Astrocyte (in vitro differentiated cells and primary cell): ENCODE data around the gene CTNNAL1. TPM values are rescaled to one million over a fixed set of nuclear protein-coding genes. Genes with fewer than 3 reads are reported as not detected.

ENCODE experiments used
- DNase-seq: peaks from one replicate; pipeline ENCODE4 v3.0.0-alpha.2; 2010; ENCODE audit warnings: low read depth
- FAIRE-seq: peaks from 2 replicates; lab custom pipeline; 2011; peaks lifted over from hg19 to GRCh38; lab: Jason Lieb, UNC
- H2AFZ ChIP-seq: 2 replicates; pipeline ENCODE4 v1.6.0; 2012; ENCODE audit warnings: low read depth, low read length, inconsistent platforms
- H3K27ac ChIP-seq: 2 replicates; pipeline ENCODE4 v1.5.1; 2011; ENCODE audit warnings: low read depth, low read length, inconsistent platforms
- H3K27me3 ChIP-seq: 2 replicates; pipeline ENCODE4 v1.6.0; 2011; ENCODE audit warnings: low read length, inconsistent platforms; ENCODE audit not compliant: insufficient read depth
- H3K36me3 ChIP-seq: 2 replicates; pipeline ENCODE4 v1.5.1; 2011; ENCODE audit warnings: low read length, inconsistent platforms; ENCODE audit not compliant: insufficient read depth
- H3K4me1 ChIP-seq: 2 replicates; pipeline ENCODE4 v1.5.1; 2011; ENCODE audit warnings: low read length, inconsistent platforms; ENCODE audit not compliant: insufficient read depth
- H3K4me2 ChIP-seq: 2 replicates; pipeline ENCODE4 v1.6.0; 2012; ENCODE audit warnings: low read length, inconsistent platforms
- H3K4me3 ChIP-seq: 2 replicates; pipeline ENCODE4 v1.5.1; 2011; ENCODE audit warnings: low read depth, mild to moderate bottlenecking, low read length, inconsistent platforms; ENCODE audit not compliant: insufficient read depth
- H3K79me2 ChIP-seq: 2 replicates; pipeline ENCODE4 v1.6.0; 2012; ENCODE audit warnings: mild to moderate bottlenecking, low read length, inconsistent platforms; ENCODE audit not compliant: insufficient read depth
- H3K9ac ChIP-seq: 2 replicates; pipeline ENCODE4 v1.6.0; 2012; ENCODE audit warnings: mild to moderate bottlenecking, low read length, inconsistent platforms
- H3K9me3 ChIP-seq: 2 replicates; pipeline ENCODE4 v1.5.1; 2012; ENCODE audit warnings: low read depth, mild to moderate bottlenecking, low read length, inconsistent platforms; ENCODE audit not compliant: insufficient read depth
- H4K20me1 ChIP-seq: 2 replicates; pipeline ENCODE4 v1.6.0; 2012; ENCODE audit warnings: low read length, inconsistent platforms; ENCODE audit not compliant: insufficient read depth
- H3K27ac Mint-ChIP-seq: one replicate; pipeline ENCODE4 v1.8.0; 2021; ENCODE audit warnings: mild to moderate bottlenecking, mixed read lengths; ENCODE audit not compliant: unreplicated experiment
- H3K27me3 Mint-ChIP-seq: one replicate; pipeline ENCODE4 v1.8.0; 2021; ENCODE audit warnings: low read depth, mixed read lengths; ENCODE audit not compliant: unreplicated experiment
- H3K36me3 Mint-ChIP-seq: one replicate; pipeline ENCODE4 v1.8.0; 2021; ENCODE audit warnings: low read depth, mixed read lengths; ENCODE audit not compliant: unreplicated experiment
- H3K4me1 Mint-ChIP-seq: one replicate; pipeline ENCODE4 v1.8.0; 2021; ENCODE audit warnings: low read depth, mixed read lengths; ENCODE audit not compliant: unreplicated experiment
- H3K4me3 Mint-ChIP-seq: one replicate; pipeline ENCODE4 v1.8.0; 2021; ENCODE audit warnings: mild to moderate bottlenecking, moderate library complexity, mixed read lengths; ENCODE audit not compliant: unreplicated experiment
- H3K9me3 Mint-ChIP-seq: one replicate; pipeline ENCODE4 v1.8.0; 2021; ENCODE audit warnings: mild to moderate bottlenecking, mixed read lengths; ENCODE audit not compliant: unreplicated experiment
- EZH2 ChIP-seq: IDR thresholded peaks from 2 replicates; pipeline ENCODE4 v1.6.1; 2012; ENCODE audit warnings: mild to moderate bottlenecking, low read length, inconsistent platforms; ENCODE audit not compliant: insufficient read depth
- total RNA-seq: library from RNA; stranded (reverse); gene quantifications from 2 replicates; pipeline ENCODE4 v1.2.1, GENCODE V29; 2021
- TF ChIP-seq, protein P1 (sequence below): IDR thresholded peaks from 2 replicates; pipeline ENCODE4 v1.5.1; 2011; ENCODE audit warnings: low read depth, mild to moderate bottlenecking, inconsistent platforms, low read length, moderate library complexity; ENCODE audit not compliant: insufficient read depth

Gene CTNNAL1
- total RNA-seq, 1 donor from 2014 or later = 35.1 TPM

DNA sequence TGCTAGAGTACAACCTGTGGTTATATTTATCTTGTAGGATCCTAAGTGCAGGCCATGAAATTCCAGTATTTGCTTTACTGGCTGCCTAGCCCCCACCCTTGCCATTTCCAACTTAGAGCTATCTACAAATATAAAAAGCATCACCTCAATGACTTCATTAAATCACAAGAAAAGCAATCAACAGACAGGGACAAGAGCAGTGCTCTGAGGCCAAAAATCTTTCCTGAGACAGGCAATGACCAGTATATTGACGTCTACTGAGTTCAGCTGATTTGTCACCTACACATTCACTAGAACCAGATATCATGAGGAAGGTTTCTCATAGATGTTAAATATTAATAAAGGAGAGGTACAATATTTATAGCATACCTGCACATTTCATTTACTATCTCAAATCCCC lies 38.4 kb upstream of the CTNNAL1 start:
- H2AFZ ChIP-seq = no peak overlapping the region
- no peaks in the 10 kb centered on the region for H3K9me3 ChIP-seq
- H3K9ac ChIP-seq = no peak overlapping the region
- peaks cover 29% of the 10 kb centered on the region for H3K36me3 Mint-ChIP-seq
- H3K4me1 Mint-ChIP-seq = peaks cover 8% of the 10 kb centered on the region
- FAIRE-seq (no peak), DNase-seq (no peak)
- no peaks in the 10 kb centered on the region for H3K9me3 Mint-ChIP-seq
- no peak overlapping the region for H3K4me3 Mint-ChIP-seq
- H3K36me3 ChIP-seq = peaks cover 38% of the 10 kb centered on the region
- peaks cover 5% of the 10 kb centered on the region for H3K4me1 ChIP-seq
- H3K27ac Mint-ChIP-seq = no peak overlapping the region
- no peaks in the 10 kb centered on the region for H3K27me3 ChIP-seq
- no peaks in the 10 kb centered on the region for H4K20me1 ChIP-seq
- H3K4me3 ChIP-seq = no peak overlapping the region
- no peaks in the 10 kb centered on the region for H3K27me3 Mint-ChIP-seq
- H3K27ac ChIP-seq = no peak overlapping the region
- H3K4me2 ChIP-seq = no peak overlapping the region
- TF ChIP-seq, protein P1, sequence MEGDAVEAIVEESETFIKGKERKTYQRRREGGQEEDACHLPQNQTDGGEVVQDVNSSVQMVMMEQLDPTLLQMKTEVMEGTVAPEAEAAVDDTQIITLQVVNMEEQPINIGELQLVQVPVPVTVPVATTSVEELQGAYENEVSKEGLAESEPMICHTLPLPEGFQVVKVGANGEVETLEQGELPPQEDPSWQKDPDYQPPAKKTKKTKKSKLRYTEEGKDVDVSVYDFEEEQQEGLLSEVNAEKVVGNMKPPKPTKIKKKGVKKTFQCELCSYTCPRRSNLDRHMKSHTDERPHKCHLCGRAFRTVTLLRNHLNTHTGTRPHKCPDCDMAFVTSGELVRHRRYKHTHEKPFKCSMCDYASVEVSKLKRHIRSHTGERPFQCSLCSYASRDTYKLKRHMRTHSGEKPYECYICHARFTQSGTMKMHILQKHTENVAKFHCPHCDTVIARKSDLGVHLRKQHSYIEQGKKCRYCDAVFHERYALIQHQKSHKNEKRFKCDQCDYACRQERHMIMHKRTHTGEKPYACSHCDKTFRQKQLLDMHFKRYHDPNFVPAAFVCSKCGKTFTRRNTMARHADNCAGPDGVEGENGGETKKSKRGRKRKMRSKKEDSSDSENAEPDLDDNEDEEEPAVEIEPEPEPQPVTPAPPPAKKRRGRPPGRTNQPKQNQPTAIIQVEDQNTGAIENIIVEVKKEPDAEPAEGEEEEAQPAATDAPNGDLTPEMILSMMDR = no peak
- no peak for TF ChIP-seq EZH2
- H3K79me2 ChIP-seq = no peaks in the 10 kb centered on the region

DNA sequence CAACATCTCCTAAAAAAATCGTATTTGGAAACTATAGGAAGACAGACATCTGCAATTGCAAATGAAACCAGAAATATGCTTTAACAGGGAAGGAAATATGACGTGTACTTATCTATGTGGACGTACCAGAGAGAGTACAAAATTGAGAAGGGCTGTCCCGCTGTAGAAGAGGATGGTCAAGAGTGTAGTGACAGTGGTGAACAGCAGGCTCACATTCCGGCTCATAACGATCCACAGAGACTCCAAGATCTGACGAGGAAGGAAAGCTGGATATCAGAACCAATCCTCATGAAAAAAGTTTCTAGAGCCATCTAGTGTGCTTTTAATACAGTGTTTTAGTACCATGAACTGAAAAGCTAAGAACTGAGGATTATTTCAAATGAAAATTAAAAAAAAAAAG lies 37.1 kb upstream of the CTNNAL1 start:
- Histone ChIP-seq H3K79me2 (no peaks in the 10 kb centered on the region), H3K9me3 (no peaks in the 10 kb centered on the region), H2AFZ (no peak overlapping the region), H3K4me1 (peaks cover 5% of the 10 kb centered on the region), H3K9ac (no peak overlapping the region), H3K27ac (no peak overlapping the region), H3K4me2 (no peak overlapping the region), H4K20me1 (no peaks in the 10 kb centered on the region), H3K4me3 (no peak overlapping the region), H3K36me3 (peaks cover 34% of the 10 kb centered on the region), H3K27me3 (no peaks in the 10 kb centered on the region)
- TF ChIP-seq, protein P1 = no peak
- TF ChIP-seq EZH2 = no peak
- Mint-ChIP-seq H3K27me3 (no peaks in the 10 kb centered on the region), H3K4me3 (no peak overlapping the region), H3K9me3 (no peaks in the 10 kb centered on the region), H3K4me1 (peaks cover 8% of the 10 kb centered on the region), H3K36me3 (peaks cover 28% of the 10 kb centered on the region), H3K27ac (no peak overlapping the region)
- FAIRE-seq (no peak), DNase-seq (no peak)

DNA sequence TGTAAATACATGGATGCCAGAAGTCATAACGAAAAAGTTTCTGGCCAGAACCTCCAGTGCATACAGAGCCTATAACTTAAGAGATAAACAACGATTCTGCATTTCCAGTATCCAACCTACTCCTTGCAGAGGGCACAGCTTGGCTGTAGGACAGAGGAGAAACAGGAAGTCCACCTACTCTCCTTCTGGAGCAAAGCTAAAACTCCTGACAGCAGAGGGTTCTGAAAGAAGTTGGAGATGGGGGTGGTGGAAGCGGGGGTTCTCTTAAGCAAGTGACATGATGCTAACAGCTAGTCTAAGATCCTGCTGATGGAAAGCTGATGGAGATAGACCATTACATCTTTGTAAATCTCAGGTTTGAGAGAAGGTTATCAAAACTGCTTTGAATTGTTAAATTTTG lies 35.5 kb upstream of the CTNNAL1 start:
- H3K27ac Mint-ChIP-seq = no peak overlapping the region
- H3K27me3 Mint-ChIP-seq = no peaks in the 10 kb centered on the region
- no peaks in the 10 kb centered on the region for H3K27me3 ChIP-seq
- no peak for TF ChIP-seq EZH2
- TF ChIP-seq, protein P1 = no peak
- H3K27ac ChIP-seq = no peak overlapping the region
- H3K4me3 ChIP-seq = no peak overlapping the region
- no peak overlapping the region for H3K4me3 Mint-ChIP-seq
- peaks cover 6% of the 10 kb centered on the region for H3K4me1 Mint-ChIP-seq
- H3K4me1 ChIP-seq = peaks cover 2% of the 10 kb centered on the region
- peaks cover 28% of the 10 kb centered on the region for H3K36me3 Mint-ChIP-seq
- no peaks in the 10 kb centered on the region for H3K9me3 Mint-ChIP-seq
- no peaks in the 10 kb centered on the region for H3K9me3 ChIP-seq
- H3K79me2 ChIP-seq = no peaks in the 10 kb centered on the region
- H3K9ac ChIP-seq = no peak overlapping the region
- no peak for FAIRE-seq
- H3K4me2 ChIP-seq = no peak overlapping the region
- H2AFZ ChIP-seq = no peak overlapping the region
- peaks cover 33% of the 10 kb centered on the region for H3K36me3 ChIP-seq
- no peaks in the 10 kb centered on the region for H4K20me1 ChIP-seq
- DNase-seq = no peak
